HG02759 (cell line): ENCODE results near the gene DISP3.

ENCODE experiments used
- ATAC-seq: cut with Tn5 transposase; IDR thresholded peaks from one replicate; pipeline ENCODE4 v1.9.1; 2021; ENCODE audit warnings: mild to moderate bottlenecking, moderate library complexity; ENCODE audit not compliant: unreplicated experiment

Gene DISP3

GRCh38 chr1:11527541-11528452 is 48.8 kb downstream of the DISP3 start:
- ATAC-seq, result no peak

- no peak for ATAC-seq
Measured at GRCh38 chr1:11528611-11529261, 49.8 kb downstream of the DISP3 start.

GRCh38 chr1:11529330-11529729 is 50.4 kb downstream of the DISP3 start:
- ATAC-seq, result no peak

- ATAC-seq, result no peak
Measured at GRCh38 chr1:11529763-11530730, 51.1 kb downstream of the DISP3 start.

GRCh38 chr1:11530731-11531311 is 51.9 kb downstream of the DISP3 start:
- no peak for ATAC-seq

GRCh38 chr1:11531314-11531870 is 52.4 kb downstream of the DISP3 start:
- no peak for ATAC-seq

GRCh38 chr1:11531943-11532342 is 53.0 kb downstream of the DISP3 start:
- no peak for ATAC-seq

- ATAC-seq, result no peak
Measured at GRCh38 chr1:11533790-11534787, 55.1 kb downstream of the DISP3 start.

GRCh38 chr1:11534846-11535245 is 55.9 kb downstream of the DISP3 start:
- ATAC-seq, result no peak

GRCh38 chr1:11535316-11535715 is 56.4 kb downstream of the DISP3 start:
- ATAC-seq, result no peak

GRCh38 chr1:11535761-11536572 is 57.0 kb downstream of the DISP3 start:
- ATAC-seq, result no peak

- no peak for ATAC-seq
Measured at GRCh38 chr1:11536573-11537379, 57.8 kb downstream of the DISP3 start.

GRCh38 chr1:11537380-11537764 is 58.4 kb downstream of the DISP3 start:
- no peak for ATAC-seq

GRCh38 chr1:11537854-11538591 is 59.1 kb downstream of the DISP3 start:
- no peak for ATAC-seq

GRCh38 chr1:11538886-11539285 is 59.9 kb downstream of the DISP3 start:
- no peak for ATAC-seq

- no peak for ATAC-seq
Measured at GRCh38 chr1:11539850-11540772, 61.2 kb downstream of the DISP3 start.
